Measurements from ENCODE around the gene DIP2B.

Gene DIP2B

GRCh38 chr12:50628394-50628793 lies 123.6 kb downstream of the DIP2B start:
- Histone ChIP-seq H3K27ac (ENCODE audit: low read depth in 2 of 2, low read length in 2 of 2) (no peak overlapping the region), H3K4me3 (ENCODE audit: low read length in 2 of 2) (no peak overlapping the region)

GRCh38 chr12:50633955-50634354 lies 129.2 kb downstream of the DIP2B start:
- Histone ChIP-seq H3K4me3 (ENCODE audit: low read length in 2 of 2) (no peak overlapping the region), H3K9me3 (ENCODE audit: control insufficient read depth in 2 of 2, low read length in 2 of 2) (no peaks in the 10 kb centered on the region), H3K4me1 (ENCODE audit: control insufficient read depth in 2 of 2, insufficient read depth in 2 of 2, low read length in 2 of 2) (no peaks in the 10 kb centered on the region), H3K27ac (ENCODE audit: low read depth in 2 of 2, low read length in 2 of 2) (no peak overlapping the region), H3K27me3 (ENCODE audit: control insufficient read depth in 2 of 2, insufficient read depth in 2 of 2, low read length in 2 of 2) (no peaks in the 10 kb centered on the region), H3K36me3 (ENCODE audit: control insufficient read depth in 2 of 2, insufficient read depth in 2 of 2, low read length in 2 of 2) (no peaks in the 10 kb centered on the region), H3K9ac (ENCODE audit: low read depth in 1 of 2, low read length in 2 of 2) (no peak overlapping the region)

More at GRCh38 chr12:50628394-50628793, 123.6 kb downstream of the DIP2B start:
- Histone ChIP-seq H3K9me3 (ENCODE audit: control insufficient read depth in 2 of 2, low read length in 2 of 2) (no peaks in the 10 kb centered on the region), H3K4me1 (ENCODE audit: control insufficient read depth in 2 of 2, insufficient read depth in 2 of 2, low read length in 2 of 2) (peaks cover 12 to 26% of the 10 kb centered on the region in 2 donors), H3K9ac (ENCODE audit: low read depth in 1 of 2, low read length in 2 of 2) (no peak overlapping the region), H3K36me3 (ENCODE audit: control insufficient read depth in 2 of 2, insufficient read depth in 2 of 2, low read length in 2 of 2) (peaks cover 3 to 12% of the 10 kb centered on the region in 2 donors), H3K27me3 (ENCODE audit: control insufficient read depth in 2 of 2, insufficient read depth in 2 of 2, low read length in 2 of 2) (no peaks in the 10 kb centered on the region)

DNA sequence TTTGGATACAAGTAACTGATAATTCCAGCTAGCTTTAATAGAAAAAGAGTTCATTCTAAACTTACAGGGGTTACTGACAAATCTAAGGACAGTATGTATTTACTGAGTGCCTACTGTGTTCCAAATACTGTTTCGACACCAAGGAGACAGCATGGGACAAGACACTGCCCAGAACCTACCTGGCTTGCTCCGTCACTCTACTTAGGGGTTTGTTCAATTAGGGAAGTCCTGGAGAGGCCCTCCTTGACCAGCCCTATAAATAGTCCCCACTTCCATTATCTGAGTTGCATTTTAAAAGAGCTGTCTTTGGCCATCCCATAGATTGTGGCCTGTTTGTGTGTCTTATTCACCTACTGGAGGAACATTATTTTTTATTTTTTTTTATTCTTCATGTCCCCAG lies 129.6 kb downstream of the DIP2B start:
- H3K27me3 ChIP-seq (ENCODE audit: control insufficient read depth in 2 of 2, insufficient read depth in 2 of 2, low read length in 2 of 2) = no peaks in the 10 kb centered on the region
- H3K4me3 ChIP-seq (ENCODE audit: low read length in 2 of 2) = no peak overlapping the region
- no peaks in the 10 kb centered on the region for H3K4me1 ChIP-seq (ENCODE audit: control insufficient read depth in 2 of 2, insufficient read depth in 2 of 2, low read length in 2 of 2)
- H3K27ac ChIP-seq (ENCODE audit: low read depth in 2 of 2, low read length in 2 of 2) = no peak overlapping the region
- H3K36me3 ChIP-seq (ENCODE audit: control insufficient read depth in 2 of 2, insufficient read depth in 2 of 2, low read length in 2 of 2) = no peaks in the 10 kb centered on the region
- no peak overlapping the region for H3K9ac ChIP-seq (ENCODE audit: low read depth in 1 of 2, low read length in 2 of 2)
- H3K9me3 ChIP-seq (ENCODE audit: control insufficient read depth in 2 of 2, low read length in 2 of 2) = no peaks in the 10 kb centered on the region

DNA sequence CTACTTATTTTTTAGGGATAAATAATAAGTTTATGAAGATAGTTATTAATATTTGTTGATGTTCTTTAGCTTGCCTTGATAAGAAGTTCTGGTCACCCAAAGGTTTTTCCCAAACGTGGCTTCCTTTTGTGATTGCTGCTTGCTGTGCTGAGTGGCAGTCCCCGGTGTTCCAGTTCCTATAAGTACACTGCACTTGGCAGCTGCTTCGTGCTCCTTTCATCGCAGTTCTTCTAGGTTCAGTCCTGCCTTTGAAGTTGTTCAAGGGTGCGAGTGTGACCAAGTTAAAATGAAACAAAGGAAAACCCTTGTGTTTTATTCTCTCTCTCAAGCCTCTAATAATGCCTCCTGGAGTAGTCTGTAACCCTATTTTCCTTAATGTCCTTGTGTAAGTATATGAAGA lies 130.6 kb downstream of the DIP2B start:
- no peak overlapping the region for H3K9ac ChIP-seq (ENCODE audit: low read depth in 1 of 2, low read length in 2 of 2)
- no peaks in the 10 kb centered on the region for H3K27me3 ChIP-seq (ENCODE audit: control insufficient read depth in 2 of 2, insufficient read depth in 2 of 2, low read length in 2 of 2)
- no peak overlapping the region for H3K4me3 ChIP-seq (ENCODE audit: low read length in 2 of 2)
- H3K9me3 ChIP-seq (ENCODE audit: control insufficient read depth in 2 of 2, low read length in 2 of 2) = no peaks in the 10 kb centered on the region
- no peak overlapping the region for H3K27ac ChIP-seq (ENCODE audit: low read depth in 2 of 2, low read length in 2 of 2)
- no peaks in the 10 kb centered on the region for H3K36me3 ChIP-seq (ENCODE audit: control insufficient read depth in 2 of 2, insufficient read depth in 2 of 2, low read length in 2 of 2)
- H3K4me1 ChIP-seq (ENCODE audit: control insufficient read depth in 2 of 2, insufficient read depth in 2 of 2, low read length in 2 of 2) = no peaks in the 10 kb centered on the region

- Histone ChIP-seq H3K9me3 (ENCODE audit: control insufficient read depth in 2 of 2, low read length in 2 of 2) (no peaks in the 10 kb centered on the region), H3K27ac (ENCODE audit: low read depth in 2 of 2, low read length in 2 of 2) (no peak overlapping the region), H3K9ac (ENCODE audit: low read depth in 1 of 2, low read length in 2 of 2) (no peak overlapping the region), H3K27me3 (ENCODE audit: control insufficient read depth in 2 of 2, insufficient read depth in 2 of 2, low read length in 2 of 2) (no peaks in the 10 kb centered on the region), H3K4me1 (ENCODE audit: control insufficient read depth in 2 of 2, insufficient read depth in 2 of 2, low read length in 2 of 2) (no peaks in the 10 kb centered on the region), H3K36me3 (ENCODE audit: control insufficient read depth in 2 of 2, insufficient read depth in 2 of 2, low read length in 2 of 2) (no peaks in the 10 kb centered on the region), H3K4me3 (ENCODE audit: low read length in 2 of 2) (no peak overlapping the region)
These were observed 131.1 kb downstream of the DIP2B start for GRCh38 chr12:50635857-50636256.

- Histone ChIP-seq H3K27ac (ENCODE audit: low read depth in 2 of 2, low read length in 2 of 2) (no peak overlapping the region), H3K36me3 (ENCODE audit: control insufficient read depth in 2 of 2, insufficient read depth in 2 of 2, low read length in 2 of 2) (peaks cover 2% of the 10 kb centered on the region in 2 donors), H3K4me3 (ENCODE audit: low read length in 2 of 2) (no peak overlapping the region), H3K9ac (ENCODE audit: low read depth in 1 of 2, low read length in 2 of 2) (no peak overlapping the region), H3K27me3 (ENCODE audit: control insufficient read depth in 2 of 2, insufficient read depth in 2 of 2, low read length in 2 of 2) (no peaks in the 10 kb centered on the region), H3K9me3 (ENCODE audit: control insufficient read depth in 2 of 2, low read length in 2 of 2) (no peaks in the 10 kb centered on the region), H3K4me1 (ENCODE audit: control insufficient read depth in 2 of 2, insufficient read depth in 2 of 2, low read length in 2 of 2) (no peaks in the 10 kb centered on the region)
These were observed 131.7 kb downstream of the DIP2B start for GRCh38 chr12:50636505-50636904.

GRCh38 chr12:50637870-50638481 lies 133.2 kb downstream of the DIP2B start:
- H3K4me1 ChIP-seq (ENCODE audit: control insufficient read depth in 2 of 2, insufficient read depth in 2 of 2, low read length in 2 of 2) = no peaks in the 10 kb centered on the region
- H3K9ac ChIP-seq (ENCODE audit: low read depth in 1 of 2, low read length in 2 of 2) = no peak overlapping the region

DNA sequence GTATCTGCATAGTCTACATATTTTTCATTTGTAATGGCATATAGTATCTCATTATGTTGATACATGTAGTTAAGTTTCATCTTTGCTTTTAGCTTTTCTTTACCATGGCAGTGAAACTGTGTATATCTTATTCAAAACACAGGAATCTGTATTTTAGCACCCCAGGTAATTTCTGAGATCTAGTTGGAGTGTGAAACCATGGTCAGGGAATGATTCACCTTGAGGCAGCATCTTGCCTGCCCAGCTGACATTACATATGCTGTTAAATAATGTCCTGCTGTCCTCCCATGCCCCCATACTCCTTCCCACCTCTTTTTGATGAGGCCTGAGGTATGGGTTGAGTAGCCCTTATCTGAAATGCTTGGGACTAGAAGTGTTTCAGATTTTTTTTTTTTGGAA lies 133.7 kb downstream of the DIP2B start:
- Histone ChIP-seq H3K27ac (ENCODE audit: low read depth in 2 of 2, low read length in 2 of 2) (no peak overlapping the region), H3K9me3 (ENCODE audit: control insufficient read depth in 2 of 2, low read length in 2 of 2) (no peaks in the 10 kb centered on the region), H3K9ac (ENCODE audit: low read depth in 1 of 2, low read length in 2 of 2) (no peak overlapping the region), H3K4me1 (ENCODE audit: control insufficient read depth in 2 of 2, insufficient read depth in 2 of 2, low read length in 2 of 2) (no peaks in the 10 kb centered on the region), H3K27me3 (ENCODE audit: control insufficient read depth in 2 of 2, insufficient read depth in 2 of 2, low read length in 2 of 2) (no peaks in the 10 kb centered on the region), H3K36me3 (ENCODE audit: control insufficient read depth in 2 of 2, insufficient read depth in 2 of 2, low read length in 2 of 2) (peaks cover 6 to 7% of the 10 kb centered on the region in 2 donors), H3K4me3 (ENCODE audit: low read length in 2 of 2) (no peak overlapping the region)

More at GRCh38 chr12:50637870-50638481, 133.2 kb downstream of the DIP2B start:
- no peak overlapping the region for H3K27ac ChIP-seq (ENCODE audit: low read depth in 2 of 2, low read length in 2 of 2)
- H3K9me3 ChIP-seq (ENCODE audit: control insufficient read depth in 2 of 2, low read length in 2 of 2) = no peaks in the 10 kb centered on the region
- peaks cover 6 to 7% of the 10 kb centered on the region in 2 donors for H3K36me3 ChIP-seq (ENCODE audit: control insufficient read depth in 2 of 2, insufficient read depth in 2 of 2, low read length in 2 of 2)
- no peaks in the 10 kb centered on the region for H3K27me3 ChIP-seq (ENCODE audit: control insufficient read depth in 2 of 2, insufficient read depth in 2 of 2, low read length in 2 of 2)
- no peak overlapping the region for H3K4me3 ChIP-seq (ENCODE audit: low read length in 2 of 2)

DNA sequence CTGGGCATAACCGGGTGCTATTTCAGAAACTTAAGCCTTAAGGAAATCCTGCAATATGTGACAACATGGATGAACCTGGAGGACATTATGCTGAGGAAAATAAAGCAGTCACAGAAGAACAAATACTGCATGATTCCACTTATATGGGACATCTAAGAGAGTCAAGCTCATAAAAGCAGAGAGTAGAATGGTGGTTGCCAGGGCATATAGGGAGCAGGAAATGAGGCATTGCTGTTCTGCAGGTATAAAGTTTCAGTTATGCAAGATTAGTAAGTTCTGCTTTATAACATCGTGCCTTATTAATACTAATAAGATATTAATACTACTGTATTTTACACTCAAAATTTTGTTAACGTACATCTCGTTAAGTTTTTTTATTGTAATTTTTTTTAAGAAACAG lies 134.9 kb downstream of the DIP2B start:
- no peak overlapping the region for H3K9ac ChIP-seq (ENCODE audit: low read depth in 1 of 2, low read length in 2 of 2)

GRCh38 chr12:50640321-50640939 lies 135.6 kb downstream of the DIP2B start:
- Histone ChIP-seq H3K4me1 (ENCODE audit: control insufficient read depth in 2 of 2, insufficient read depth in 2 of 2, low read length in 2 of 2) (no peaks in the 10 kb centered on the region), H3K36me3 (ENCODE audit: control insufficient read depth in 2 of 2, insufficient read depth in 2 of 2, low read length in 2 of 2) (peaks cover 7 to 10% of the 10 kb centered on the region in 2 donors), H3K27me3 (ENCODE audit: control insufficient read depth in 2 of 2, insufficient read depth in 2 of 2, low read length in 2 of 2) (no peaks in the 10 kb centered on the region), H3K27ac (ENCODE audit: low read depth in 2 of 2, low read length in 2 of 2) (no peak overlapping the region), H3K9me3 (ENCODE audit: control insufficient read depth in 2 of 2, low read length in 2 of 2) (no peaks in the 10 kb centered on the region), H3K4me3 (ENCODE audit: low read length in 2 of 2) (no peak overlapping the region), H3K9ac (ENCODE audit: low read depth in 1 of 2, low read length in 2 of 2) (no peak overlapping the region)

More for the DNA sequence above, 134.9 kb downstream of the DIP2B start:
- no peaks in the 10 kb centered on the region for H3K27me3 ChIP-seq (ENCODE audit: control insufficient read depth in 2 of 2, insufficient read depth in 2 of 2, low read length in 2 of 2)
- H3K4me1 ChIP-seq (ENCODE audit: control insufficient read depth in 2 of 2, insufficient read depth in 2 of 2, low read length in 2 of 2) = no peaks in the 10 kb centered on the region
- peaks cover 7 to 10% of the 10 kb centered on the region in 2 donors for H3K36me3 ChIP-seq (ENCODE audit: control insufficient read depth in 2 of 2, insufficient read depth in 2 of 2, low read length in 2 of 2)
- H3K27ac ChIP-seq (ENCODE audit: low read depth in 2 of 2, low read length in 2 of 2) = no peak overlapping the region
- H3K9me3 ChIP-seq (ENCODE audit: control insufficient read depth in 2 of 2, low read length in 2 of 2) = no peaks in the 10 kb centered on the region
- no peak overlapping the region for H3K4me3 ChIP-seq (ENCODE audit: low read length in 2 of 2)

Data from mucosa of rectum (tissue), 2 donors.